ENCODE data around the gene KNDC1.

Gene KNDC1

GRCh38 chr10:133246236-133246626, 86.2 kb downstream of the KNDC1 start:
- DNase-seq: no peak

GRCh38 chr10:133247681-133248333, 87.8 kb downstream of the KNDC1 start:
- no peak for DNase-seq

GRCh38 chr10:133248334-133248715, 88.3 kb downstream of the KNDC1 start:
- DNase-seq: no peak

- DNase-seq: no peak
These were observed 89.2 kb downstream of the KNDC1 start for GRCh38 chr10:133249094-133249780.

GRCh38 chr10:133249975-133250754, 90.1 kb downstream of the KNDC1 start:
- DNase-seq: no peak

GRCh38 chr10:133251388-133252222, 91.6 kb downstream of the KNDC1 start:
- DNase-seq: no peak

GRCh38 chr10:133252223-133252552, 92.2 kb downstream of the KNDC1 start:
- DNase-seq: no peak

- DNase-seq: no peak
These were observed 93.4 kb downstream of the KNDC1 start for GRCh38 chr10:133253361-133253955.

- no peak for DNase-seq
These were observed 94.6 kb downstream of the KNDC1 start for GRCh38 chr10:133254421-133255120.

- no peak for DNase-seq
These were observed 95.3 kb downstream of the KNDC1 start for GRCh38 chr10:133255323-133255722.

GRCh38 chr10:133257489-133258065, 97.6 kb downstream of the KNDC1 start:
- no peak for DNase-seq

- DNase-seq: no peak
These were observed 98.2 kb downstream of the KNDC1 start for GRCh38 chr10:133258066-133258817.

GRCh38 chr10:133258818-133259601, 99.0 kb downstream of the KNDC1 start:
- DNase-seq: peak; percentile 84 to 89

GRCh38 chr10:133259602-133259989, 99.6 kb downstream of the KNDC1 start:
- no peak for DNase-seq

GRCh38 chr10:133260895-133261725, 101.1 kb downstream of the KNDC1 start:
- peak; percentile 56 to 63 for DNase-seq

GRCh38 chr10:133261726-133262325, 101.8 kb downstream of the KNDC1 start:
- DNase-seq: peak; percentile 81 to 86

GRCh38 chr10:133262696-133263095, 102.7 kb downstream of the KNDC1 start:
- DNase-seq: no peak

GRCh38 chr10:133263674-133264073, 103.7 kb downstream of the KNDC1 start:
- no peak for DNase-seq

- DNase-seq: no peak
These were observed 104.4 kb downstream of the KNDC1 start for GRCh38 chr10:133264461-133264860.
